Heart right ventricle (tissue), 16 donors: Measurements from ENCODE around the gene PLS1. TPM values are rescaled to one million over a fixed set of nuclear protein-coding genes. Genes with fewer than 3 reads are reported as not detected.

ENCODE experiments used
- ATAC-seq, 8 donors: fragments of 200-7000 bp; cut with Tn5 transposase; one replicate each; pipeline ENCODE4 v1.9.1; 2020; ENCODE audit warnings: mild to moderate bottlenecking in 8 of 8, moderate library complexity in 8 of 8, moderate number of reproducible peaks in 1 of 8
- DNase-seq, 2 donors: peaks; one replicate each; pipeline ENCODE4 v3.0.0-alpha.2; 2020
- H3K27ac ChIP-seq, 10 donors: fragments of 200-600 bp; sonication (generic) in 2 of 10; one replicate each; pipeline versions ENCODE4 v1.5.0 to v1.8.0; 2020 to 2022; ENCODE audit warnings: mild to moderate bottlenecking in 3 of 10
- H3K27me3 ChIP-seq, 7 donors: fragments of 200-600 bp; one replicate each; pipeline ENCODE4 v1.8.0; 2021 to 2022; ENCODE audit warnings: mild to moderate bottlenecking in 2 of 7
- H3K36me3 ChIP-seq, 9 donors: fragments of 200-600 bp; sonication (generic) in 1 of 9; one replicate each; pipeline versions ENCODE4 v1.5.0 to v1.8.0; 2020 to 2022; ENCODE audit warnings: mild to moderate bottlenecking in 2 of 9
- H3K4me1 ChIP-seq, 9 donors: fragments of 200-600 bp; sonication (generic) in 1 of 9; one replicate each; pipeline versions ENCODE4 v1.5.0 to v1.8.0; 2020 to 2022; ENCODE audit warnings: mild to moderate bottlenecking in 4 of 9
- H3K4me3 ChIP-seq, 10 donors: fragments of 200-600 bp; sonication (generic) in 2 of 10; one replicate each; pipeline versions ENCODE4 v1.5.0 to v1.8.0; 2020 to 2022; ENCODE audit warnings: mild to moderate bottlenecking in 7 of 10, moderate library complexity in 2 of 10
- H3K9me3 ChIP-seq, 11 donors: fragments of 200-600 bp in 10 of 11; sonication (generic) in 2 of 11; one replicate each; pipeline versions ENCODE4 v1.5.0 to v1.8.0; 2013 to 2022; ENCODE audit warnings: mild to moderate bottlenecking in 2 of 11, control low read depth in 1 of 11, moderate library complexity in 1 of 11
- WGBS, 2 donors: extraction: QIAGEN DNeasy Blood & Tissue Kit; methylation state at CpG; one replicate each; pipeline ENCODE4 v1.1.7; 2013; ENCODE audit warnings: inconsistent platforms in 1 of 2; 5-methylcytosine and 5-hydroxymethylcytosine counted together
- intact Hi-C, 10 donors: fragments of 100-400 bp; cut with DNase I; formaldehyde crosslinking; loops; one replicate each; pipeline versions ENCODE4 v1.11.1 to v1.14.2; 2022
- polyA plus RNA-seq, 2 donors: library from polyadenylated mRNA; stranded (reverse); fragments of 200-250 nt; gene quantifications; one replicate each; pipeline ENCODE4 v1.2.3, GENCODE V29; 2013
- total RNA-seq, 10 donors: library from RNA; stranded (reverse); fragmentation: NEBNext Ultra II Directional in 3 of 10; extraction: Animal tissue kit (Norgen Biotek cat#: 25700) in 3 of 10; gene quantifications; one replicate each; pipeline versions ENCODE4 v1.2.1 to v1.2.4, GENCODE V29; 2021 to 2023
- TF ChIP-seq, protein P1 (sequence below), 9 donors: fragments of 200-600 bp; sonication (generic) in 2 of 9; IDR thresholded peaks; one replicate each; pipeline versions ENCODE4 v1.5.0 to v1.8.0; 2021 to 2022; ENCODE audit warnings: antibody characterized with exemption in 9 of 9, mild to moderate bottlenecking in 5 of 9, moderate library complexity in 1 of 9
- donor health status: Arrhythmogenic right ventricular cardiomyopathy.
- donor health status: ischemic (EF 13 %, LVEDD 7.1; RV severe dilation, severe dysfunction).
- donor health status: healthy with polysubstance abuse.
- donor health status: DM: no; HTN: yes; CAD: no.
- donor health status: DM: no; HTN: no; CAD: no.
- donor health status: ischemic (EF 25% LVEDD 6.9; RV normal size, moderate dysfunction).
- donor health status: ischemic (EF 25% LVEDD 5.7; RV mildly dilated, moderate dysfunction).
- donor health status: healthy.
- donor health status: DM: yes; HTN: yes; CAD: no.
- donor health status: Ischemic cardiomyopathy.
- donor health status: ischemic (EF 35%, LVEDD 5.7; RV mildly dilated, moderate dysfunction).
- donor health status: nonischemic (EF 11% LVEDD 7.7; RV severe dilation, severe dysfunction).
- donor health status: DM: yes; HTN: yes; CAD: no.
- donor health status: PGD.
- donor health status: ischemic (EF 29% LVEDD 5.4; RV normal size, mild dysfunction).
- donor health status: nonischemic (EF 23%, LVEDD 6.1; RV moderate dilation, normal function).

Gene PLS1
- total and polyA plus RNA-seq, 12 donors: 0.72 to 2.7 (median 1.5) TPM

GRCh38 chr3:142647856-142648255 is 51.7 kb downstream of the PLS1 start:
- peaks cover 0 to 5% (median 0%) of the 10 kb centered on the region in 9 donors for H3K4me1 ChIP-seq
- H3K27ac ChIP-seq: no peak overlapping the region
- H3K4me3 ChIP-seq: no peak overlapping the region
- H3K36me3 ChIP-seq: no peaks in the 10 kb centered on the region
- TF ChIP-seq, protein P1, sequence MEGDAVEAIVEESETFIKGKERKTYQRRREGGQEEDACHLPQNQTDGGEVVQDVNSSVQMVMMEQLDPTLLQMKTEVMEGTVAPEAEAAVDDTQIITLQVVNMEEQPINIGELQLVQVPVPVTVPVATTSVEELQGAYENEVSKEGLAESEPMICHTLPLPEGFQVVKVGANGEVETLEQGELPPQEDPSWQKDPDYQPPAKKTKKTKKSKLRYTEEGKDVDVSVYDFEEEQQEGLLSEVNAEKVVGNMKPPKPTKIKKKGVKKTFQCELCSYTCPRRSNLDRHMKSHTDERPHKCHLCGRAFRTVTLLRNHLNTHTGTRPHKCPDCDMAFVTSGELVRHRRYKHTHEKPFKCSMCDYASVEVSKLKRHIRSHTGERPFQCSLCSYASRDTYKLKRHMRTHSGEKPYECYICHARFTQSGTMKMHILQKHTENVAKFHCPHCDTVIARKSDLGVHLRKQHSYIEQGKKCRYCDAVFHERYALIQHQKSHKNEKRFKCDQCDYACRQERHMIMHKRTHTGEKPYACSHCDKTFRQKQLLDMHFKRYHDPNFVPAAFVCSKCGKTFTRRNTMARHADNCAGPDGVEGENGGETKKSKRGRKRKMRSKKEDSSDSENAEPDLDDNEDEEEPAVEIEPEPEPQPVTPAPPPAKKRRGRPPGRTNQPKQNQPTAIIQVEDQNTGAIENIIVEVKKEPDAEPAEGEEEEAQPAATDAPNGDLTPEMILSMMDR (IDR thresholded peaks at IDR 0.05): no peak
- intact Hi-C loops: no loop called here
- 55 to 62% methylated on average over 1 of the region's 1 CpG for WGBS, 2 donors
- H3K9me3 ChIP-seq: no peaks in the 10 kb centered on the region
- ATAC-seq: no peak
- no peak for DNase-seq
- H3K27me3 ChIP-seq: no peaks in the 10 kb centered on the region

GRCh38 chr3:142648950-142649349 is 52.8 kb downstream of the PLS1 start:
- no peaks in the 10 kb centered on the region for H3K9me3 ChIP-seq
- no peak for ATAC-seq
- 92 to 93% methylated on average over 3 of the region's 3 CpGs for WGBS, 2 donors

DNA sequence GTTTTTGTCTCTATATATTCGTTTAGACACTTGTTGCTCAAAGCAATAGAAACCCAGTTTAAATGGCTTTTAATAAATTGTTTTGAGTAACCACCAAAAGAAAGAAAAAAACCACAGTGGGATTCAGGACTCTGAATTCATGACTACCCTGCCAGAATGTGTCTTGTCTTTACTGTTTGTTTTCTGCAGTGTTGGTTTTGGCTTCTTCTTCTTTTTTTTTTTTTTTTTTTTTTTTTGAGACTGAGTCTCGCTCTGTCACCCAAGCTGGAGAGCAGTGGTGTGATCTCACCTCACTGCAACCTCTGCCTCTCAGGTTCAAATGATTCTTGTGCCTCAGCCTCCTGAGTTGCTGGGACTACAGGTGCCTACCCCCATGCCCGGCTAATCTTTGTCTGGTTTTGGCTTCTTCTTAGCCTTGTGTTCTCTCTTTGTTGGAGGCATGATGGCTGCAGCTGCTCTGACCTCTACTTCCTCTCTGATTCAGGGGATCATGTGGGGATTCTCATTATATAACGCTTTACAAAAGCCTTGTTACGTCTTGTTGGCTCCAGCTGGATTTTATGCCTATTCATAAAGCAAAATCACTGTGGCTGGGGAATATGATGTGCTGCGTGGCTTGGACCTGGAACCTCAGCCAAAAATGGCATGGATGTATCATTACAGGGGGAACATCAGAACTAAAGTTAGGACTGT is 54.0 kb downstream of the PLS1 start:
- H3K27me3 ChIP-seq: no peaks in the 10 kb centered on the region
- H3K9me3 ChIP-seq: no peaks in the 10 kb centered on the region
- H3K4me1 ChIP-seq: peaks cover 0 to 5% (median 0%) of the 10 kb centered on the region in 9 donors
- H3K4me3 ChIP-seq: no peak overlapping the region
- WGBS, 2 donors: 45 to 51% methylated on average over 6 of the region's 6 CpGs
- H3K27ac ChIP-seq: peak overlapping the region in 1 of 10 donors; percentile 29
- H3K36me3 ChIP-seq: no peaks in the 10 kb centered on the region
- TF ChIP-seq, protein P1 (IDR thresholded peaks at IDR 0.05): no peak
- peak in 4 of 8 donors; percentile 42 to 56 (median 52) for ATAC-seq
- intact Hi-C loops: no loop called here
- no peak for DNase-seq

More at GRCh38 chr3:142648950-142649349, 52.8 kb downstream of the PLS1 start:
- Histone ChIP-seq H3K36me3 (no peaks in the 10 kb centered on the region), H3K27me3 (no peaks in the 10 kb centered on the region), H3K27ac (no peak overlapping the region), H3K4me1 (peaks cover 0 to 5% (median 0%) of the 10 kb centered on the region in 9 donors), H3K4me3 (no peak overlapping the region)
- DNase-seq: no peak
- intact Hi-C loops: no loop called here
- TF ChIP-seq, protein P1 (IDR thresholded peaks at IDR 0.05): no peak

- Histone ChIP-seq H3K9me3 (no peaks in the 10 kb centered on the region), H3K4me1 (peaks cover 0 to 6% (median 0%) of the 10 kb centered on the region in 9 donors), H3K27me3 (no peaks in the 10 kb centered on the region), H3K4me3 (no peak overlapping the region), H3K27ac (no peak overlapping the region), H3K36me3 (no peaks in the 10 kb centered on the region)
- DNase-seq (no peak), ATAC-seq (no peak)
- intact Hi-C loops: no loop called here
- TF ChIP-seq, protein P1 (IDR thresholded peaks at IDR 0.05): no peak
Observed at GRCh38 chr3:142651711-142652110, 55.5 kb downstream of the PLS1 start.
